Prostate gland (tissue), 2 donors: ENCODE data around the gene STAT5B.

Experiments used
- CTCF ChIP-seq, 4 experiments: fragments of 200-600 bp in 2 of 4; fragments of 450-650 bp in 2 of 4; sonication (generic) in 2 of 4; IDR thresholded peaks; 1 replicate in 3 of 4; 2 replicates in 1 of 4; pipeline ENCODE4 v1.5.1; 2016 to 2019; ENCODE audit warnings: antibody characterized with exemption in 4 of 4, mild to moderate bottlenecking in 2 of 4, moderate library complexity in 2 of 4
- POLR2A ChIP-seq: fragments of 450-650 bp; IDR thresholded peaks from one replicate; pipeline ENCODE4 v1.6.1; 2016; ENCODE audit warnings: antibody characterized with exemption, mild to moderate bottlenecking
- POLR2AphosphoS5 ChIP-seq: sonication (generic); formaldehyde crosslinking; IDR thresholded peaks from one replicate; pipeline ENCODE4 v1.6.1; 2017; ENCODE audit warnings: antibody characterized with exemption

GRCh38 chr17:42192189-42193126 lies 83.7 kb downstream of the STAT5B start:
- TF ChIP-seq CTCF (IDR thresholded peaks at IDR 0.05) (no peak), POLR2AphosphoS5 (no peak), POLR2A (no peak)
